IMR-90 (cell line): ENCODE measurements around the gene MEIS1. TPM values are rescaled to one million over a fixed set of nuclear protein-coding genes. Genes with fewer than 3 reads are reported as not detected.

Source experiments
- ATAC-seq: fragments of 200-7000 bp; cut with Tn5 transposase; 2 replicates; pipeline ENCODE4 v1.9.1; 2020; ENCODE audit warnings: low read depth, mild to moderate bottlenecking, moderate library complexity
- BruUV-seq: library from RNA; stranded (reverse); fragments of 400-500 nt; replicated peaks from 2 replicates; lab custom pipeline; 2021; lab: Mats Ljungman, UMichigan
- CTCF ChIA-PET: fragments of 300-600 bp; formaldehyde crosslinking; extraction: SDS; loops from one replicate; lab custom pipeline; 2021; ENCODE audit warnings: antibody characterized with exemption; lab: Yijun Ruan, JAX
- POLR2A ChIA-PET: fragments of 300-600 bp; sonication (Branson Sonifier 250); formaldehyde crosslinking; loops from one replicate; lab custom pipeline; 2022; ENCODE audit warnings: antibody characterized with exemption; ENCODE audit not compliant: unreplicated experiment; lab: Charles Lee
- DNase-seq: peaks from one replicate; pipeline ENCODE4 v3.0.0; 2013
- H2AFZ ChIP-seq: replicated peaks from 2 replicates; pipeline ENCODE3; 2013; ENCODE audit warnings: low read length, mild to moderate bottlenecking; ENCODE audit not compliant: poor library complexity
- H2AK5ac ChIP-seq: 2 replicates; pipeline ENCODE4 v1.6.1; 2013; ENCODE audit warnings: low read depth, low read length, inconsistent platforms
- H2AK9ac ChIP-seq: replicated peaks from 2 replicates; pipeline ENCODE3; 2013; ENCODE audit warnings: mild to moderate bottlenecking, low read depth, low read length, moderate library complexity; ENCODE audit not compliant: poor library complexity
- H2BK120ac ChIP-seq: 2 replicates; pipeline ENCODE4 v1.6.1; 2013; ENCODE audit warnings: low read depth, low read length, inconsistent platforms
- H2BK15ac ChIP-seq: 3 replicates; pipeline ENCODE4 v1.6.1; 2013; ENCODE audit warnings: low read depth, low read length, inconsistent platforms
- H2BK20ac ChIP-seq: 2 replicates; pipeline ENCODE4 v1.6.1; 2013; ENCODE audit warnings: low read depth, mild to moderate bottlenecking, inconsistent platforms, low read length, moderate library complexity
- H2BK5ac ChIP-seq: 2 replicates; pipeline ENCODE4 v1.6.1; 2013; ENCODE audit warnings: mild to moderate bottlenecking, low read depth, low read length, inconsistent platforms; ENCODE audit not compliant: poor library complexity, severe bottlenecking
- H3K14ac ChIP-seq: replicated peaks from 2 replicates; pipeline ENCODE4 v1.6.1; 2013; ENCODE audit warnings: low read depth, low read length, inconsistent platforms
- H3K18ac ChIP-seq: 2 replicates; pipeline ENCODE4 v1.6.1; 2013; ENCODE audit warnings: low read depth, low read length, control low read depth
- H3K23ac ChIP-seq: 2 replicates; pipeline ENCODE4 v1.6.1; 2013; ENCODE audit warnings: low read depth, low read length, inconsistent platforms
- H3K27ac ChIP-seq: 2 replicates; pipeline ENCODE4 v1.5.1; 2013; ENCODE audit warnings: mild to moderate bottlenecking, control low read depth, low read length; ENCODE audit not compliant: insufficient read depth
- H3K27me3 ChIP-seq: 2 replicates; pipeline ENCODE4 v1.6.1; 2013; ENCODE audit warnings: low read length; ENCODE audit not compliant: control insufficient read depth, insufficient read depth
- H3K36me3 ChIP-seq: 2 replicates; pipeline ENCODE4 v1.6.1; 2013; ENCODE audit warnings: low read length, mixed read lengths; ENCODE audit not compliant: control insufficient read depth, insufficient read depth
- H3K4ac ChIP-seq: 2 replicates; pipeline ENCODE4 v1.6.1; 2013; ENCODE audit warnings: low read depth, low read length, inconsistent platforms
- H3K4me1 ChIP-seq: 2 replicates; pipeline ENCODE4 v1.6.1; 2013; ENCODE audit warnings: low read length, mixed read lengths; ENCODE audit not compliant: control insufficient read depth, insufficient read depth
- H3K4me2 ChIP-seq: 2 replicates; pipeline ENCODE4 v1.6.1; 2013; ENCODE audit warnings: low read depth, mild to moderate bottlenecking, control low read depth, low read length, moderate library complexity
- H3K4me3 ChIP-seq: 2 replicates; pipeline ENCODE4 v1.5.1; 2013; ENCODE audit warnings: low read depth, mild to moderate bottlenecking, control low read depth, low read length, moderate library complexity; ENCODE audit not compliant: insufficient read depth
- H3K56ac ChIP-seq: 2 replicates; pipeline ENCODE4 v1.6.1; 2013; ENCODE audit warnings: low read length, inconsistent platforms; ENCODE audit not compliant: insufficient read depth; ENCODE audit errors: extremely low read depth
- H3K79me1 ChIP-seq, 2 experiments: 2 replicates each; pipeline ENCODE4 v1.6.1; 2013; ENCODE audit warnings: low read length in 2 of 2, inconsistent platforms in 1 of 2, low read depth in 1 of 2
- H3K9ac ChIP-seq: 2 replicates; pipeline ENCODE4 v1.6.1; 2013; ENCODE audit warnings: low read depth, low read length, control low read depth
- H3K9me1 ChIP-seq: 2 replicates; pipeline ENCODE4 v1.6.1; 2013; ENCODE audit warnings: low read length, inconsistent platforms; ENCODE audit not compliant: insufficient read depth
- H3K9me3 ChIP-seq: 2 replicates; pipeline ENCODE4 v1.6.1; 2013; ENCODE audit warnings: low read length; ENCODE audit not compliant: control insufficient read depth, insufficient read depth
- H4K20me1 ChIP-seq: 2 replicates; pipeline ENCODE4 v1.6.1; 2013; ENCODE audit warnings: low read length, inconsistent platforms; ENCODE audit not compliant: insufficient read depth
- H4K5ac ChIP-seq: 2 replicates; pipeline ENCODE4 v1.6.1; 2013; ENCODE audit warnings: mild to moderate bottlenecking, low read depth, low read length, control low read depth
- H4K8ac ChIP-seq, 2 experiments: 2 replicates each; pipeline ENCODE4 v1.6.1; 2013; ENCODE audit warnings: low read depth in 2 of 2, low read length in 2 of 2, control low read depth in 1 of 2, inconsistent platforms in 1 of 2
- H4K91ac ChIP-seq: 2 replicates; pipeline ENCODE4 v1.6.1; 2013; ENCODE audit warnings: low read depth, low read length, inconsistent platforms; ENCODE audit not compliant: insufficient read depth
- BHLHE40 ChIP-seq: fragments of 150-350 bp; IDR thresholded peaks from 2 replicates; pipeline ENCODE4 v1.6.1; 2016; ENCODE audit warnings: mild to moderate bottlenecking, low read depth, low read length
- CEBPB ChIP-seq: IDR thresholded peaks from 2 replicates; pipeline ENCODE4 v1.6.1; 2012; ENCODE audit warnings: low read depth, low read length, improper control_type of control experiment
- CHD1 ChIP-seq: IDR thresholded peaks from 2 replicates; pipeline ENCODE4 v1.6.1; 2012; ENCODE audit warnings: low read depth, low read length, improper control_type of control experiment
- FOS ChIP-seq: fragments of 150-350 bp; IDR thresholded peaks from 2 replicates; pipeline ENCODE4 v1.6.1; 2016; ENCODE audit warnings: low read depth, low read length
- MXI1 ChIP-seq: IDR thresholded peaks from 2 replicates; pipeline ENCODE4 v1.6.1; 2012; ENCODE audit warnings: low read depth, mild to moderate bottlenecking, low read length, moderate library complexity, borderline replicate concordance
- NFE2L2 ChIP-seq: fragments of 150-350 bp; IDR thresholded peaks from 2 replicates; pipeline ENCODE4 v1.6.1; 2016; ENCODE audit warnings: low read depth, mild to moderate bottlenecking, low read length
- POLR2A ChIP-seq: IDR thresholded peaks from 2 replicates; pipeline ENCODE4 v1.6.1; 2012; ENCODE audit warnings: mild to moderate bottlenecking, low read depth, low read length
- RAD21 ChIP-seq: IDR thresholded peaks from 2 replicates; pipeline ENCODE4 v1.6.1; 2012; ENCODE audit warnings: low read length, improper control_type of control experiment
- RCOR1 ChIP-seq: IDR thresholded peaks from 2 replicates; pipeline ENCODE4 v1.6.1; 2012; ENCODE audit warnings: mild to moderate bottlenecking, low read length, improper control_type of control experiment; ENCODE audit not compliant: insufficient replicate concordance
- SMC3 ChIP-seq: fragments of 150-350 bp; IDR thresholded peaks from 2 replicates; pipeline ENCODE4 v1.6.1; 2016; ENCODE audit warnings: low read depth, mild to moderate bottlenecking, antibody characterized with exemption, low read length, moderate library complexity
- whole genome bisulfite sequencing, 2 experiments: methylation state at CpG; one replicate each; pipeline versions ENCODE4 v1.1.5 to v1.1.7; 2013; ENCODE audit warnings: missing lambda C conversion rate in 2 of 2; ENCODE audit not compliant: insufficient read length in 1 of 2; ENCODE audit errors: extremely low coverage in 2 of 2; 5-methylcytosine and 5-hydroxymethylcytosine counted together
- dilution Hi-C: fragments of 300-500 bp; cut with HindIII; formaldehyde crosslinking; loops from one replicate; pipeline ENCODE4 v1.14.3; 2018; ENCODE audit warnings: low sequenced_read_pairs; ENCODE audit not compliant: unreplicated experiment
- in situ Hi-C: fragments of 300-500 bp; cut with MboI; formaldehyde crosslinking; loops from 3 replicates; pipeline ENCODE4 v1.14.3; 2019; ENCODE audit warnings: low sequenced_read_pairs, inconsistent platforms, mixed read lengths
- intact Hi-C: fragments of 100-400 bp; cut with micrococcal nuclease; formaldehyde crosslinking; loops from 2 replicates; pipeline ENCODE4 v1.10.0; 2022
- polyA plus RNA-seq, 3 experiments: library from polyadenylated mRNA; depleted of rRNA; stranded (reverse); fragments of >200 nt; gene quantifications; 2 replicates each; pipeline ENCODE4 v1.2.3, GENCODE V29; 2012; ENCODE audit warnings: low replicate concordance in 1 of 3
- total RNA-seq: library from RNA; depleted of rRNA; stranded (reverse); fragments of >200 nt; gene quantifications from 2 replicates; pipeline ENCODE4 v1.2.3, GENCODE V29; 2012
- TF ChIP-seq, protein P1 (sequence below): conservative IDR thresholded peaks from 2 replicates; pipeline ENCODE4 v1.5.1; 2012; ENCODE audit warnings: mild to moderate bottlenecking, low read depth, low read length, improper control_type of control experiment
- TF ChIP-seq, protein P2 (sequence below): fragments of 150-350 bp; IDR thresholded peaks from 2 replicates; pipeline ENCODE4 v1.6.1; 2016; ENCODE audit warnings: low read depth, mild to moderate bottlenecking, low read length, moderate library complexity, borderline replicate concordance
- TF ChIP-seq, protein P3 (sequence below): fragments of 150-350 bp; IDR thresholded peaks from 2 replicates; pipeline ENCODE4 v1.6.1; 2017; ENCODE audit warnings: mild to moderate bottlenecking, antibody characterized with exemption, low read length, low read depth

MEIS1 gene
- total and polyA plus RNA-seq, 2 of the 4 experiments (the other 2 are of a cell fraction): 54.4 to 157 TPM

DNA sequence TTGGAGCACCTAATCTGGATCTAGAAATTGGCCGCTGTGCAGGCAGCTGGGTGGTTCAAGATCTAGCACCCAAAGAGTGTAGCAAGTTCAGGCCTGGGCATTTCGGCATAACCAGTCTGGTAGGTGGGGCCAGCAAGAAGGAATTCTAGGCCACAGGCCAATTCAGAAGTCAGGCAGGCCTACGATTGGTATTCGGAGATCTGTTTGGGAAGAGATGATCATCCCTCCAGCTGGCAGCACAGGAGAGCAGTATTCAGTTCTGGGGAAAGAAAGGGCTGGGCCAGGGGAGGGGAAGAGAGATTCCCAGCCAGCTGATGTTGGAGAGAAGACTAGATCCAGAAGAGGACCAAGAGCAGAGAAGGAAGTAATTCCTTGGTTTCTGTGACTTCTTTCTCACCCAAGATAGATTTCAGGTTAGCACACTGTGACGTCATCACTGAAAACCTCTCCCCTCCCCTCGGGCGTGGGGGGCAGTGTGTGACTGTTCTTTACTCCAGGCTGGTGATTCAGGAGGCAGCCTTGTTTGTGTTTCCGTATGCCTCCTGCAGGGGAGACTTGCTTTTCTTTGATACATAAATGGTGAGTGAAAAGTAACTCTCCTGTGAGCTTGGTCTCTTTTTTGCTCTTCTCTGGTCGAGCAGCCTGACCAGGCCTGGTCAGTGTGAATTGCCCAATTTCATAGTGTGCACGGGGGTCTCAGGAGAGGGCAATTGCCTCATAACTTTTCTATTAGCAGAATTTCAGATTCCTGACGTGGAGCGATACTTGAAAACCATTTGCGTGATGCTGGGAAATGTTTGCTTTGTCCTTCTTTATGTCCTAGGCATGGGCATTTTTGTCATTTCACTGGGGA is 61.1 kb downstream of the MEIS1 start:
- peak overlapping the region; percentile 59; the same call in 1 of the 2 replicates for H2BK20ac ChIP-seq
- dilution Hi-C loops: no loop called here
- peaks cover 42% of the 10 kb centered on the region for H3K9me1 ChIP-seq
- no peak overlapping the region for H4K91ac ChIP-seq
- DNase-seq: peak; percentile 96
- H2BK15ac ChIP-seq: peak overlapping the region; percentile 1; the same call in 1 of the 3 replicates
- H3K56ac ChIP-seq: no peak overlapping the region
- H3K27ac ChIP-seq: peak overlapping the region; percentile 52
- H3K4ac ChIP-seq: peak overlapping the region; percentile 62
- CTCF ChIA-PET: interaction anchor here (0.6 kb wide), 1 partner anchor 15 kb away, joined by 4 read pairs; no protein-coding TSS in a partner anchor
- no peak overlapping the region; the same call in 1 of the 2 replicates for H4K5ac ChIP-seq
- no peaks in the 10 kb centered on the region for H3K27me3 ChIP-seq
- H2AFZ ChIP-seq: peak overlapping the region; percentile 16
- BruUV-seq: no TSS peak
- in situ Hi-C loops: no loop called here
- H3K18ac ChIP-seq: peak overlapping the region; percentile 6; the same call in 1 of the 2 replicates
- H2AK9ac ChIP-seq: peak overlapping the region; percentile 63
- H3K4me1 ChIP-seq: peaks cover 41% of the 10 kb centered on the region
- peak overlapping the region in 1 of 2 experiments; percentile 49; a peak in 2 of 4 replicates for H4K8ac ChIP-seq
- intact Hi-C loops: no loop called here
- no peaks in the 10 kb centered on the region for H3K9me3 ChIP-seq
- peak; percentile 78 for ATAC-seq
- H3K14ac ChIP-seq: peak overlapping the region; percentile 35
- no peak overlapping the region for H2BK120ac ChIP-seq
- POLR2A ChIA-PET: no interaction called here
- peak overlapping the region; percentile 25; the same call in 1 of the 2 replicates for H3K23ac ChIP-seq
- peaks cover 28% of the 10 kb centered on the region for H3K36me3 ChIP-seq
- H2BK5ac ChIP-seq: peak overlapping the region; percentile 47
- H2AK5ac ChIP-seq: peak overlapping the region; percentile 21
- H3K79me1 ChIP-seq: peaks cover 29 to 84% of the 10 kb centered on the region in 2 experiments
- 24% methylated on average over 2 of the region's 13 CpGs; no CpG with 5 or more reads in 1 of the 2 experiments for WGBS, 2 experiments
- no peak overlapping the region for H3K9ac ChIP-seq
- H3K4me2 ChIP-seq: peak overlapping the region; percentile 42
- H4K20me1 ChIP-seq: peaks cover 95% of the 10 kb centered on the region
- H3K4me3 ChIP-seq: no peak overlapping the region
- no peak for TF ChIP-seq BHLHE40
- peak; percentile 26; the same call in 1 of the 2 replicates for TF ChIP-seq CEBPB
- TF ChIP-seq FOS: peak; percentile 71
- TF ChIP-seq, protein P1, sequence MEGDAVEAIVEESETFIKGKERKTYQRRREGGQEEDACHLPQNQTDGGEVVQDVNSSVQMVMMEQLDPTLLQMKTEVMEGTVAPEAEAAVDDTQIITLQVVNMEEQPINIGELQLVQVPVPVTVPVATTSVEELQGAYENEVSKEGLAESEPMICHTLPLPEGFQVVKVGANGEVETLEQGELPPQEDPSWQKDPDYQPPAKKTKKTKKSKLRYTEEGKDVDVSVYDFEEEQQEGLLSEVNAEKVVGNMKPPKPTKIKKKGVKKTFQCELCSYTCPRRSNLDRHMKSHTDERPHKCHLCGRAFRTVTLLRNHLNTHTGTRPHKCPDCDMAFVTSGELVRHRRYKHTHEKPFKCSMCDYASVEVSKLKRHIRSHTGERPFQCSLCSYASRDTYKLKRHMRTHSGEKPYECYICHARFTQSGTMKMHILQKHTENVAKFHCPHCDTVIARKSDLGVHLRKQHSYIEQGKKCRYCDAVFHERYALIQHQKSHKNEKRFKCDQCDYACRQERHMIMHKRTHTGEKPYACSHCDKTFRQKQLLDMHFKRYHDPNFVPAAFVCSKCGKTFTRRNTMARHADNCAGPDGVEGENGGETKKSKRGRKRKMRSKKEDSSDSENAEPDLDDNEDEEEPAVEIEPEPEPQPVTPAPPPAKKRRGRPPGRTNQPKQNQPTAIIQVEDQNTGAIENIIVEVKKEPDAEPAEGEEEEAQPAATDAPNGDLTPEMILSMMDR: peak; percentile 44
- TF ChIP-seq CHD1: no peak
- no peak for TF ChIP-seq MXI1
- 0 out of 2 replicates have a peak, but pooled peaks have one; percentile 17 for TF ChIP-seq POLR2A
- TF ChIP-seq, protein P2, sequence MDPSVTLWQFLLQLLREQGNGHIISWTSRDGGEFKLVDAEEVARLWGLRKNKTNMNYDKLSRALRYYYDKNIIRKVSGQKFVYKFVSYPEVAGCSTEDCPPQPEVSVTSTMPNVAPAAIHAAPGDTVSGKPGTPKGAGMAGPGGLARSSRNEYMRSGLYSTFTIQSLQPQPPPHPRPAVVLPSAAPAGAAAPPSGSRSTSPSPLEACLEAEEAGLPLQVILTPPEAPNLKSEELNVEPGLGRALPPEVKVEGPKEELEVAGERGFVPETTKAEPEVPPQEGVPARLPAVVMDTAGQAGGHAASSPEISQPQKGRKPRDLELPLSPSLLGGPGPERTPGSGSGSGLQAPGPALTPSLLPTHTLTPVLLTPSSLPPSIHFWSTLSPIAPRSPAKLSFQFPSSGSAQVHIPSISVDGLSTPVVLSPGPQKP: no peak
- TF ChIP-seq, protein P3, sequence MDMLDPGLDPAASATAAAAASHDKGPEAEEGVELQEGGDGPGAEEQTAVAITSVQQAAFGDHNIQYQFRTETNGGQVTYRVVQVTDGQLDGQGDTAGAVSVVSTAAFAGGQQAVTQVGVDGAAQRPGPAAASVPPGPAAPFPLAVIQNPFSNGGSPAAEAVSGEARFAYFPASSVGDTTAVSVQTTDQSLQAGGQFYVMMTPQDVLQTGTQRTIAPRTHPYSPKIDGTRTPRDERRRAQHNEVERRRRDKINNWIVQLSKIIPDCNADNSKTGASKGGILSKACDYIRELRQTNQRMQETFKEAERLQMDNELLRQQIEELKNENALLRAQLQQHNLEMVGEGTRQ: no peak
- peak; percentile 48 for TF ChIP-seq RAD21
- TF ChIP-seq RCOR1: no peak
- TF ChIP-seq SMC3: 0 out of 2 replicates have a peak, but pooled peaks have one; percentile 14
- no peak for TF ChIP-seq NFE2L2
